K562 treated with DMSO at 1 percent for 12 hours (cell line): Measurements from ENCODE around the gene FAM83C. TPM values are rescaled to one million over a fixed set of nuclear protein-coding genes. Genes with fewer than 3 reads are reported as not detected.

Experiments used
- total RNA-seq: library from RNA; unstranded; fragments of 300-600 nt; gene quantifications from 2 replicates; pipeline ENCODE4 v1.2.3, GENCODE V29; 2022; ENCODE audit not compliant: insufficient read depth

FAM83C gene
- total RNA-seq: not detected in 2 replicates

DNA sequence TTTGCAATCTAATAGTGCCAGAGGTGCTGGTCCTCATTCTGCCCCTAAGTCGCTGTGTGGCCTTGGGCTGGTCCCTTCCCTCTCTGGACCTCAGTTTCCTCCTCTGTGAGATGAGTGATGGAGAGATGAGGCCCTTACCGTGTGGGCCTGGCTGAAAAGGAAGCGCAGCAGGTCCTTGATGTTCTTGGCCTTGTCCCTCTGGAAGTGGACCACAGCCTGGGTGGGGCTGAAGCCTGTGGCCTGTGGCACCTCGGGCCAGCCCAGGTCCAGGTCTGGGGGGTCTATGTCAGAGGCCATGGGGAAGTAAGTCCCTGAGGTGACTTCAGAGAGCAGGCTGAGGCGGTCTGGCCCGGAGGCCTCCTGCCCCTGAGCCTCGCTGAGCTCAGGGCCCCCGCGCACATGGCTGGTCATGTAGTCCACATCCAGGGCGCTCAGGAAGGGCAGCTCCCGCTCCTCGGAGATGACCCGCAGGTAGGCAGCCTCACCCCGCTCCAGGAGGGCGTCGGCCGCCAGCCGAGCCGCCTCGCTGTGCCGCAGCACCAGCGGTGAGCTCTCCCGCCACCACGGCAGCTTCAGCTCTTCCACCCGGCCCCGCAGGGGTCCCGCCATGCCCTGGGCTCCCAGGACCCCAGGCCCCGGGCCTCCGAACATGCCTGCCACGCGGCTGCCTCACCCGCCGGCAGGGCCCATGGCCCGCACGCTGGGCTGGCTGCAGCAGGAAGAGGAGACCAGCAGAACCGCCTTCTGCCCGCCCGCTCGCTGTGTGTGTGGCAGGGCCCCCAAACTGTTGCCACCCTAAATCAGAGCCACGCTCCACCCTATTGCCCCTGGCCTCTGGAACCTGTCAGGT lies at the start of gene FAM83C:
Gene FAM83C, minus strand, starts transcription at position 772 of the 850 bp plus-strand sequence. Its CDS starts 121 bp downstream, at position 651.

GRCh38 chr20:35284267-35284991 lies 7.8 kb downstream of the FAM83C start, which contains the start of gene EIF6:
TSS of gene EIF6 (minus strand) at chr20:35284772. CDS start at chr20:35284487, 285 bp downstream.

GRCh38 chr20:35277531-35278395 lies 14.5 kb downstream of the FAM83C start, which contains the start of gene MMP24OS:
TSS of gene MMP24OS (minus strand) at chr20:35278122. CDS start at chr20:35277929, 193 bp downstream.

Other genes starting within 250 kb of the FAM83C start
- gene TRPC4AP, start 199.6 kb downstream of the FAM83C start, total RNA-seq: 67.0 and 96.4 TPM in 2 replicates
- gene EDEM2, start 145.1 kb downstream of the FAM83C start, total RNA-seq: 23.9 and 26.9 TPM in 2 replicates
- gene PROCR, start 120.4 kb downstream of the FAM83C start, total RNA-seq: 14.7 and 15.9 TPM in 2 replicates
- gene MMP24, start 65.7 kb downstream of the FAM83C start, total RNA-seq: 0.35 TPM in 1 of 2 replicates, not detected in the other
- 108 and 115 TPM in 2 replicates for gene MMP24OS, start 14.3 kb downstream of the FAM83C start, total RNA-seq
- gene EIF6, start 7.7 kb downstream of the FAM83C start, total RNA-seq: 147 and 233 TPM in 2 replicates
- 22.2 and 48.6 TPM in 2 replicates for gene UQCC1, start 119.5 kb upstream of the FAM83C start, total RNA-seq
- not detected in 2 replicates for gene GDF5, start 145.8 kb upstream of the FAM83C start, total RNA-seq
- 3.7 and 28.4 TPM in 2 replicates for gene CEP250, start 163.2 kb upstream of the FAM83C start, total RNA-seq
- not detected in 2 replicates for gene C20orf173, start 237.2 kb upstream of the FAM83C start, total RNA-seq
- 366 and 377 TPM in 2 replicates for gene ERGIC3, start 249.7 kb upstream of the FAM83C start, total RNA-seq